Smooth muscle cell (in vitro differentiated cells): ENCODE measurements around the gene RNF167. TPM values are rescaled to one million over a fixed set of nuclear protein-coding genes. Genes with fewer than 3 reads are reported as not detected.

Experiments used
- DNase-seq: peaks from one replicate; lab custom pipeline; 2025; ENCODE audit not compliant: unreplicated experiment; lab: John Stamatoyannopoulos, UW
- H2AFZ ChIP-seq: fragments of 200-600 bp; sonication (generic); 2 replicates; pipeline ENCODE4 v1.6.0; 2016; ENCODE audit warnings: antibody characterized with exemption, low read depth, mild to moderate bottlenecking
- H3F3A ChIP-seq: fragments of 200-600 bp; sonication (generic); 2 replicates; pipeline ENCODE4 v1.6.0; 2017; ENCODE audit warnings: antibody characterized with exemption, low read depth
- H3K27ac ChIP-seq: fragments of 200-600 bp; sonication (generic); 2 replicates; pipeline ENCODE4 v1.5.1; 2016; ENCODE audit warnings: low read depth, mild to moderate bottlenecking
- H3K27me3 ChIP-seq: fragments of 200-600 bp; sonication (generic); 2 replicates; pipeline ENCODE4 v1.6.1; 2016; ENCODE audit warnings: low read depth, mild to moderate bottlenecking
- H3K36me3 ChIP-seq: fragments of 200-600 bp; sonication (generic); 2 replicates; pipeline ENCODE4 v1.5.1; 2016; ENCODE audit warnings: low read depth
- H3K4me1 ChIP-seq: fragments of 200-600 bp; sonication (generic); 2 replicates; pipeline ENCODE4 v1.5.1; 2016; ENCODE audit warnings: low read depth
- H3K4me2 ChIP-seq: fragments of 200-600 bp; sonication (generic); 2 replicates; pipeline ENCODE4 v1.6.0; 2016; ENCODE audit warnings: mild to moderate bottlenecking
- H3K4me3 ChIP-seq: fragments of 200-600 bp; sonication (generic); 2 replicates; pipeline ENCODE4 v1.5.1; 2016; ENCODE audit warnings: mild to moderate bottlenecking
- H3K79me2 ChIP-seq: fragments of 200-600 bp; sonication (generic); 2 replicates; pipeline ENCODE4 v1.6.0; 2016; ENCODE audit warnings: low read depth, mild to moderate bottlenecking
- H3K9ac ChIP-seq: fragments of 200-600 bp; sonication (generic); 2 replicates; pipeline ENCODE4 v1.6.0; 2016; ENCODE audit warnings: low read depth
- H3K9me3 ChIP-seq: fragments of 200-600 bp; sonication (generic); replicated peaks from 2 replicates; pipeline ENCODE4 v1.5.1; 2016; ENCODE audit warnings: low read depth
- H4K20me1 ChIP-seq: fragments of 200-600 bp; sonication (generic); 2 replicates; pipeline ENCODE4 v1.6.0; 2016; ENCODE audit warnings: low read depth
- WGBS: methylation state at CpG from one replicate; pipeline ENCODE4 v1.1.7; 2016; ENCODE audit warnings: low lambda C conversion rate; 5-methylcytosine and 5-hydroxymethylcytosine counted together
- polyA plus RNA-seq: library from polyadenylated mRNA; unstranded; fragments of >200 nt; fragmentation: Nextera tagmentation; extraction: Ambion mirVana; gene quantifications from 2 replicates; pipeline ENCODE4 v1.2.1, GENCODE V29; 2016
- total RNA-seq: library from RNA; depleted of rRNA; stranded (reverse); fragments of >200 nt; gene quantifications from 2 replicates; pipeline ENCODE4 v1.2.3, GENCODE V29; 2014
- TF ChIP-seq, protein P1 (sequence below): fragments of 200-600 bp; sonication (generic); IDR thresholded peaks from 2 replicates; pipeline ENCODE4 v1.5.1; 2017; ENCODE audit warnings: borderline replicate concordance, mild to moderate bottlenecking, antibody characterized with exemption; ENCODE audit not compliant: insufficient read depth, poor library complexity, severe bottlenecking

RNF167 gene
- total and polyA plus RNA-seq, 2 experiments from 2014 or later = 39.6 to 59.4 TPM

DNA sequence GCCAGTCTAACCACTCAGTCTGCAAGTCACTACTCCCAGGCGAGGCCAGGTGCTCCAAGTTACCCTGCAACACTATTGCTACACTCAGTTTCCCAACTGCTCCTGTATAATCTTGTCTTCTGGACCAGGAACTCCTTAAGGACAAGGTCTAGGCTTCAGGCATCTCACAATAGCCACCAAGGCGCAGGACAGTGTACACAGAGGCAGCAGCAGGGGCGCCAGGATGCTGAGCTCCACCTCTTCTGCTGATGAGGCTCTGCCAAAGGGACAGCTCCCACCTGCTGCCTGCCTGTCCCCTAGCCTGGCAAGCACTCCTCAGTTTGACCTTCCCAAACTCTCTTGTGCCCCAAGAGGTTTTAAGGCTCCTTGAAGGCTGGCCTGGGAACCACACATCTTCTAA, 3.6 kb upstream of the RNF167 start:
- DNase-seq = no peak
- H3K4me2 ChIP-seq = no peak overlapping the region
- no peak overlapping the region for H3K27ac ChIP-seq
- peaks cover 11% of the 10 kb centered on the region for H3K4me1 ChIP-seq
- no peaks in the 10 kb centered on the region for H3K36me3 ChIP-seq
- 92% methylated on average over 3 of the region's 3 CpGs for WGBS
- TF ChIP-seq, protein P1, sequence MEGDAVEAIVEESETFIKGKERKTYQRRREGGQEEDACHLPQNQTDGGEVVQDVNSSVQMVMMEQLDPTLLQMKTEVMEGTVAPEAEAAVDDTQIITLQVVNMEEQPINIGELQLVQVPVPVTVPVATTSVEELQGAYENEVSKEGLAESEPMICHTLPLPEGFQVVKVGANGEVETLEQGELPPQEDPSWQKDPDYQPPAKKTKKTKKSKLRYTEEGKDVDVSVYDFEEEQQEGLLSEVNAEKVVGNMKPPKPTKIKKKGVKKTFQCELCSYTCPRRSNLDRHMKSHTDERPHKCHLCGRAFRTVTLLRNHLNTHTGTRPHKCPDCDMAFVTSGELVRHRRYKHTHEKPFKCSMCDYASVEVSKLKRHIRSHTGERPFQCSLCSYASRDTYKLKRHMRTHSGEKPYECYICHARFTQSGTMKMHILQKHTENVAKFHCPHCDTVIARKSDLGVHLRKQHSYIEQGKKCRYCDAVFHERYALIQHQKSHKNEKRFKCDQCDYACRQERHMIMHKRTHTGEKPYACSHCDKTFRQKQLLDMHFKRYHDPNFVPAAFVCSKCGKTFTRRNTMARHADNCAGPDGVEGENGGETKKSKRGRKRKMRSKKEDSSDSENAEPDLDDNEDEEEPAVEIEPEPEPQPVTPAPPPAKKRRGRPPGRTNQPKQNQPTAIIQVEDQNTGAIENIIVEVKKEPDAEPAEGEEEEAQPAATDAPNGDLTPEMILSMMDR = no peak
- no peaks in the 10 kb centered on the region for H3K9me3 ChIP-seq
- no peak overlapping the region for H3K9ac ChIP-seq
- H3F3A ChIP-seq = peaks cover under 1% of the 10 kb centered on the region
- peaks cover 18% of the 10 kb centered on the region for H3K79me2 ChIP-seq
- no peak overlapping the region for H2AFZ ChIP-seq
- H3K27me3 ChIP-seq = no peaks in the 10 kb centered on the region
- H4K20me1 ChIP-seq = no peaks in the 10 kb centered on the region
- no peak overlapping the region for H3K4me3 ChIP-seq

DNA sequence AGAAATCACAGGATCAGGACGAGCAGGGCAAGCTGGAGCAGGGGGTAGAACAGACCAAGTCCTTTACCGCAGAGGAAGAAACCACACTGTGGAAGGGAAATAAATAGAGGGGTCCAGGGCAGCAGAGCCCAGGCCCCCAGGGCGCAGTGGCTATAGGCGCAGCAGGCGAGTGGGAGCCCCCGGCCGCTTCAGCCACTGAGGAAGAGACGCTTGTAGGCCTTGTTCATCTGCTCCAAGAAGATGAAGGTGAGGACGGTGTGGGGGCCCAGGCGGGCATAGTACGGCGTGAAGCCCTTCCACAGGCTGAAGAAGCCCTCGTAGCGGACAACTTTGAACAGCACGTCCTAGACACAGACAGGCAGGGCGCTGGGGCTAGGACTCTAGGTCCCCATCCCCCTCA, 2.5 kb upstream of the RNF167 start:
- DNase-seq = no peak
- 90% methylated on average over 15 of the region's 16 CpGs for WGBS
- H3K4me2 ChIP-seq = no peak overlapping the region

DNA sequence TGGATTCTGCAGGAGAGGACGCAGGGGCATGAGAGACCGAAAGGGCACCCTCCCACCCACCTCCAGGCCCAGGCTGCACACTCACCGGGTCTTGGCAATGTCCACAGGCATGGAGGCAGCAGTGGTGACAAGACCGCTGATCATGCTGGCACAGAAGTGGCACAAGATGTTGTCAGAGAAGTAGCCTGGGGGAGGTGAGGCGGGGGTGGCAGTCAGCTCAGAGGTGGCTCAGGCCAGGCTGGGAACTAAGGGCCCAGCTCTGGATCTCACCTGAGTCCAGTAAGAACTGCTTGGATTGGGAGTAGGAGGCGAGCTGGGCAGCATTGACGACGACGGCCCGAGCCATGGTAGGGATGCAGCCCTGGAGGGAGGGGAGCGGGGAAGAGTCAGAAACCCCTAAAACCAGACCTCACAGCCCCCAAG, 2.0 kb upstream of the RNF167 start:
- H3K4me1 ChIP-seq = peaks cover 12% of the 10 kb centered on the region
- H3K79me2 ChIP-seq = peaks cover 31% of the 10 kb centered on the region
- H3K4me3 ChIP-seq = no peak overlapping the region
- peaks cover 4% of the 10 kb centered on the region for H4K20me1 ChIP-seq
- no peak overlapping the region for H3K27ac ChIP-seq
- peak overlapping the region; percentile 95 for H3K4me2 ChIP-seq
- no peak overlapping the region for H3K9ac ChIP-seq
- no peaks in the 10 kb centered on the region for H3K9me3 ChIP-seq
- H3K27me3 ChIP-seq = no peaks in the 10 kb centered on the region
- H3K36me3 ChIP-seq = no peaks in the 10 kb centered on the region
- peaks cover 12% of the 10 kb centered on the region for H3F3A ChIP-seq
- H2AFZ ChIP-seq = no peak overlapping the region
- no peak for DNase-seq
- 98% methylated on average over 11 of the region's 11 CpGs for WGBS
- TF ChIP-seq, protein P1 = no peak

More for the DNA sequence above, 2.5 kb upstream of the RNF167 start:
- H3K9ac ChIP-seq = no peak overlapping the region
- H3K4me1 ChIP-seq = peaks cover 12% of the 10 kb centered on the region
- no peaks in the 10 kb centered on the region for H3K27me3 ChIP-seq
- H3K9me3 ChIP-seq = no peaks in the 10 kb centered on the region
- H3K36me3 ChIP-seq = no peaks in the 10 kb centered on the region
- peaks cover 7% of the 10 kb centered on the region for H3F3A ChIP-seq
- no peak overlapping the region for H3K4me3 ChIP-seq
- peaks cover 4% of the 10 kb centered on the region for H4K20me1 ChIP-seq
- H2AFZ ChIP-seq = no peak overlapping the region
- H3K27ac ChIP-seq = no peak overlapping the region
- H3K79me2 ChIP-seq = peaks cover 28% of the 10 kb centered on the region
- TF ChIP-seq, protein P1 = no peak

GRCh38 chr17:4938688-4939545, 1.2 kb upstream of the RNF167 start:
- H3K27ac ChIP-seq = peak overlapping the region; percentile 92
- no peaks in the 10 kb centered on the region for H3K36me3 ChIP-seq
- H3K9ac ChIP-seq = peak overlapping the region; percentile 59
- TF ChIP-seq, protein P1 = no peak
- H4K20me1 ChIP-seq = peaks cover 4% of the 10 kb centered on the region
- no peaks in the 10 kb centered on the region for H3K9me3 ChIP-seq
- peaks cover 12% of the 10 kb centered on the region for H3K4me1 ChIP-seq
- WGBS = 75% methylated on average over 19 of the region's 19 CpGs
- peak overlapping the region; percentile 95 for H3K4me2 ChIP-seq
- no peak for DNase-seq
- H3K79me2 ChIP-seq = peaks cover 38% of the 10 kb centered on the region
- peak overlapping the region; percentile 77 for H3K4me3 ChIP-seq
- no peaks in the 10 kb centered on the region for H3K27me3 ChIP-seq
- H3F3A ChIP-seq = peaks cover 17% of the 10 kb centered on the region
- H2AFZ ChIP-seq = no peak overlapping the region
